Nephron (organoid): ENCODE data around the gene CADPS.

ENCODE experiments used
- H3K27ac Mint-ChIP-seq, 3 experiments: 2 replicates each; pipeline ENCODE4 v1.8.0; 2020; ENCODE audit warnings: mixed read lengths in 3 of 3, mild to moderate bottlenecking in 2 of 3, moderate library complexity in 1 of 3
- H3K27me3 Mint-ChIP-seq: 2 replicates; pipeline ENCODE4 v1.8.0; 2021; ENCODE audit warnings: low read depth, mild to moderate bottlenecking, moderate library complexity, mixed read lengths
- H3K36me3 Mint-ChIP-seq: 2 replicates; pipeline ENCODE4 v1.8.0; 2020; ENCODE audit warnings: low read depth, mixed read lengths
- H3K4me1 Mint-ChIP-seq: 2 replicates; pipeline ENCODE4 v1.8.0; 2020; ENCODE audit warnings: mixed read lengths
- H3K4me3 Mint-ChIP-seq, 3 experiments: 2 replicates each; pipeline ENCODE4 v1.8.0; 2020; ENCODE audit warnings: mild to moderate bottlenecking in 3 of 3, mixed read lengths in 3 of 3, moderate library complexity in 2 of 3
- H3K9me3 Mint-ChIP-seq: 2 replicates; pipeline ENCODE4 v1.8.0; 2020; ENCODE audit warnings: mixed read lengths
- CTCF ChIP-seq, 3 experiments: fragments of 200-600 bp; sonication (generic); IDR thresholded peaks; one replicate each; pipeline ENCODE4 v1.5.0; 2021; ENCODE audit warnings: antibody characterized with exemption in 3 of 3; ENCODE audit not compliant: unreplicated experiment in 3 of 3

The CADPS gene

GRCh38 chr3:62523672-62524071, 351.5 kb downstream of the CADPS start:
- no peaks in the 10 kb centered on the region for H3K9me3 Mint-ChIP-seq
- TF ChIP-seq CTCF (IDR thresholded peaks at IDR 0.05; ENCODE audit: unreplicated experiment in 3 of 3): no peak
- H3K4me1 Mint-ChIP-seq: no peaks in the 10 kb centered on the region
- H3K4me3 Mint-ChIP-seq: no peak overlapping the region
- no peaks in the 10 kb centered on the region for H3K36me3 Mint-ChIP-seq
- peaks cover 16% of the 10 kb centered on the region for H3K27me3 Mint-ChIP-seq
- no peak overlapping the region for H3K27ac Mint-ChIP-seq

GRCh38 chr3:62521464-62522105, 353.6 kb downstream of the CADPS start:
- no peaks in the 10 kb centered on the region for H3K4me1 Mint-ChIP-seq

GRCh38 chr3:62503516-62503915, 371.7 kb downstream of the CADPS start:
- Mint-ChIP-seq H3K4me1 (no peaks in the 10 kb centered on the region), H3K27me3 (peaks cover 10% of the 10 kb centered on the region), H3K4me3 (no peak overlapping the region), H3K27ac (no peak overlapping the region), H3K36me3 (no peaks in the 10 kb centered on the region), H3K9me3 (no peaks in the 10 kb centered on the region)
- no peak for TF ChIP-seq CTCF (IDR thresholded peaks at IDR 0.05; ENCODE audit: unreplicated experiment in 3 of 3)

More at GRCh38 chr3:62521464-62522105, 353.6 kb downstream of the CADPS start:
- H3K27me3 Mint-ChIP-seq: peaks cover 26% of the 10 kb centered on the region
- no peak overlapping the region for H3K27ac Mint-ChIP-seq
- no peaks in the 10 kb centered on the region for H3K9me3 Mint-ChIP-seq
- TF ChIP-seq CTCF (IDR thresholded peaks at IDR 0.05; ENCODE audit: unreplicated experiment in 3 of 3): no peak
- no peaks in the 10 kb centered on the region for H3K36me3 Mint-ChIP-seq
- no peak overlapping the region for H3K4me3 Mint-ChIP-seq

- Mint-ChIP-seq H3K9me3 (no peaks in the 10 kb centered on the region), H3K27me3 (peaks cover 6% of the 10 kb centered on the region), H3K4me3 (no peak overlapping the region), H3K4me1 (no peaks in the 10 kb centered on the region), H3K36me3 (no peaks in the 10 kb centered on the region), H3K27ac (no peak overlapping the region)
- no peak for TF ChIP-seq CTCF (IDR thresholded peaks at IDR 0.05; ENCODE audit: unreplicated experiment in 3 of 3)
Measured at GRCh38 chr3:62502315-62503300, 372.6 kb downstream of the CADPS start.

GRCh38 chr3:62501289-62501668, 373.9 kb downstream of the CADPS start:
- TF ChIP-seq CTCF (IDR thresholded peaks at IDR 0.05; ENCODE audit: unreplicated experiment in 3 of 3): no peak
- Mint-ChIP-seq H3K27ac (no peak overlapping the region), H3K9me3 (no peaks in the 10 kb centered on the region), H3K36me3 (no peaks in the 10 kb centered on the region), H3K27me3 (no peaks in the 10 kb centered on the region), H3K4me1 (no peaks in the 10 kb centered on the region), H3K4me3 (no peak overlapping the region)
